HEK293 (cell line): ENCODE data around the gene TNFAIP8.

ENCODE experiments used
- CTCF ChIP-seq: fragments of 450-650 bp; formaldehyde crosslinking; IDR thresholded peaks from 2 replicates; pipeline ENCODE4 v1.5.1; 2016; ENCODE audit warnings: missing biosample characterization, missing genetic modification characterization
- PATZ1 ChIP-seq: fragments of 450-650 bp; formaldehyde crosslinking; IDR thresholded peaks from 2 replicates; pipeline ENCODE4 v1.5.1; 2016; ENCODE audit warnings: missing biosample characterization, missing genetic modification characterization
- TRIM28 ChIP-seq: IDR thresholded peaks from 2 replicates; pipeline ENCODE4 v1.6.1; 2011; ENCODE audit warnings: low read length, control low read depth, borderline replicate concordance
- ZBTB7A ChIP-seq: fragments of 450-650 bp; formaldehyde crosslinking; IDR thresholded peaks from 2 replicates; pipeline ENCODE4 v1.5.1; 2016; ENCODE audit warnings: low read depth, missing biosample characterization, missing genetic modification characterization
- ZNF302 ChIP-seq: fragments of 450-650 bp; formaldehyde crosslinking; IDR thresholded peaks from 2 replicates; pipeline ENCODE4 v1.5.1; 2016; ENCODE audit warnings: missing biosample characterization, missing genetic modification characterization, low read depth
- ZNF423 ChIP-seq: fragments of 450-650 bp; formaldehyde crosslinking; IDR thresholded peaks from 2 replicates; pipeline ENCODE4 v1.5.1; 2016; ENCODE audit warnings: missing biosample characterization, missing genetic modification characterization
- ZNF449 ChIP-seq: fragments of 450-650 bp; formaldehyde crosslinking; IDR thresholded peaks from 2 replicates; pipeline ENCODE4 v1.5.1; 2017; ENCODE audit warnings: missing biosample characterization, mild to moderate bottlenecking, missing genetic modification characterization, moderate library complexity
- ZNF513 ChIP-seq: fragments of 450-650 bp; IDR thresholded peaks from 2 replicates; pipeline ENCODE4 v1.5.1; 2018; ENCODE audit warnings: missing biosample characterization, missing genetic modification characterization
- ZNF548 ChIP-seq: fragments of 450-650 bp; formaldehyde crosslinking; IDR thresholded peaks from 2 replicates; pipeline ENCODE4 v1.5.1; 2016; ENCODE audit warnings: missing biosample characterization, missing genetic modification characterization
- ZNF776 ChIP-seq: fragments of 450-650 bp; formaldehyde crosslinking; IDR thresholded peaks from 2 replicates; pipeline ENCODE4 v1.5.0; 2017; ENCODE audit warnings: missing biosample characterization, missing genetic modification characterization, borderline replicate concordance
- ZSCAN5A ChIP-seq: fragments of 450-650 bp; formaldehyde crosslinking; IDR thresholded peaks from 2 replicates; pipeline ENCODE4 v1.5.1; 2016; ENCODE audit warnings: missing biosample characterization, missing genetic modification characterization

- TF ChIP-seq PATZ1 (tag by site-specific recombination), result no peak
- TF ChIP-seq CTCF (tag by site-specific recombination), result no peak
- no peak for TF ChIP-seq ZSCAN5A (tag by site-specific recombination)
- no peak for TF ChIP-seq ZNF449 (tag by site-specific recombination)
- no peak for TF ChIP-seq ZNF513 (tag by site-specific recombination)
- no peak for TF ChIP-seq ZBTB7A (tag by site-specific recombination)
- TF ChIP-seq ZNF423, result no peak
- no peak for TF ChIP-seq ZNF302 (tag by site-specific recombination)
- no peak for TF ChIP-seq ZNF776 (tag by site-specific recombination)
- no peak for TF ChIP-seq TRIM28
- TF ChIP-seq ZNF548 (tag by site-specific recombination), result no peak
These were observed at the start of gene TNFAIP8 for GRCh38 chr5:119355685-119356611.
